GM20431 (cell line): Measurements from ENCODE around the gene INTS3.
"Not testable (repeated sequence)": the region's sequence is repeated elsewhere in the genome, so short reads cannot be mapped to it uniquely, and the experiment has no call there.

Source experiments
- in situ Hi-C: fragments of 300-500 bp; cut with MseI, MboI; formaldehyde crosslinking; loops from one replicate; pipeline ENCODE4 v1.15.0; 2020; ENCODE audit warnings: low sequenced_read_pairs; ENCODE audit not compliant: unreplicated experiment

INTS3 gene

GRCh38 chr1:153750026-153750995, 22.5 kb downstream of the INTS3 start:
- in situ Hi-C loops: no loop called here

- in situ Hi-C loops: no loop called here
Observed at GRCh38 chr1:153752072-153752471, 24.2 kb downstream of the INTS3 start.

- in situ Hi-C loops: no loop called here
Observed at GRCh38 chr1:153752571-153753195, 24.8 kb downstream of the INTS3 start.

- in situ Hi-C loops: no loop called here
Observed at GRCh38 chr1:153754266-153754665, 26.4 kb downstream of the INTS3 start.

- in situ Hi-C loops: no loop called here
Observed at GRCh38 chr1:153760440-153760839, 32.6 kb downstream of the INTS3 start.

- in situ Hi-C loops: no loop called here
Observed at GRCh38 chr1:153763365-153764225, 35.7 kb downstream of the INTS3 start.

- in situ Hi-C loops: no loop called here
Observed at GRCh38 chr1:153764310-153764709, 36.5 kb downstream of the INTS3 start.

GRCh38 chr1:153766663-153767062, 38.8 kb downstream of the INTS3 start:
- in situ Hi-C loops: not testable (repeated sequence)

- in situ Hi-C loops: no loop called here
Observed at GRCh38 chr1:153767519-153767918, 39.7 kb downstream of the INTS3 start.

GRCh38 chr1:153768316-153769181, 40.7 kb downstream of the INTS3 start:
- in situ Hi-C loops: no loop called here

GRCh38 chr1:153769221-153769620, 41.4 kb downstream of the INTS3 start:
- in situ Hi-C loops: no loop called here

- in situ Hi-C loops: no loop called here
Observed at GRCh38 chr1:153770797-153771196, 42.9 kb downstream of the INTS3 start.

GRCh38 chr1:153771261-153771660, 43.4 kb downstream of the INTS3 start:
- in situ Hi-C loops: no loop called here

- in situ Hi-C loops: no loop called here
Observed at GRCh38 chr1:153771841-153772593, 44.2 kb downstream of the INTS3 start.

GRCh38 chr1:153773096-153773921, 45.5 kb downstream of the INTS3 start:
- in situ Hi-C loops: no loop called here

- in situ Hi-C loops: no loop called here
Observed at GRCh38 chr1:153774026-153774595, 46.3 kb downstream of the INTS3 start.

- in situ Hi-C loops: no loop called here
Observed at GRCh38 chr1:153774780-153775457, 47.1 kb downstream of the INTS3 start, which contains the start of gene SLC27A3. SLC27A3 (plus strand) TSS chr1:153775407; CDS start chr1:153775498, 91 bp downstream.
